Epithelial cell of esophagus (primary cell): ENCODE results near the gene PRKCZ.
"Not testable (repeated sequence)": the region's sequence is repeated elsewhere in the genome, so short reads cannot be mapped to it uniquely, and the experiment has no call there.

Source experiments
- DNase-seq: peaks from one replicate; pipeline ENCODE4 v3.0.0; 2010; ENCODE audit warnings: low read depth
- H3K4me3 ChIP-seq: 2 replicates; pipeline ENCODE4 v1.5.1; 2011; ENCODE audit warnings: mild to moderate bottlenecking, low read length, control low read depth
- CTCF ChIP-seq: IDR thresholded peaks from 2 replicates; pipeline ENCODE4 v1.5.1; 2011; ENCODE audit warnings: low read depth, mild to moderate bottlenecking, low read length, control low read depth, inconsistent platforms; ENCODE audit not compliant: insufficient read depth; ENCODE audit errors: missing control alignments

PRKCZ gene

GRCh38 chr1:2136386-2137235 lies 86.4 kb downstream of the PRKCZ start:
- no peak for TF ChIP-seq CTCF
- no peak overlapping the region for H3K4me3 ChIP-seq
- DNase-seq = no peak

- H3K4me3 ChIP-seq = no peak overlapping the region
- no peak for TF ChIP-seq CTCF
- no peak for DNase-seq
These were observed 87.3 kb downstream of the PRKCZ start for GRCh38 chr1:2137257-2138121.

GRCh38 chr1:2139156-2139555 lies 88.9 kb downstream of the PRKCZ start:
- H3K4me3 ChIP-seq, DNase-seq: not testable (repeated sequence)

- no peak for TF ChIP-seq CTCF
- DNase-seq = no peak
- no peak overlapping the region for H3K4me3 ChIP-seq
These were observed 90.8 kb downstream of the PRKCZ start for GRCh38 chr1:2141025-2141424.

GRCh38 chr1:2143814-2144500 lies 93.7 kb downstream of the PRKCZ start:
- no peak for DNase-seq
- TF ChIP-seq CTCF = no peak
- no peak overlapping the region for H3K4me3 ChIP-seq

GRCh38 chr1:2144501-2145090 lies 94.4 kb downstream of the PRKCZ start:
- DNase-seq = no peak
- TF ChIP-seq CTCF = no peak

More at GRCh38 chr1:2144501-2145090, 94.4 kb downstream of the PRKCZ start:
- no peak overlapping the region for H3K4me3 ChIP-seq
